OCI-LY3 (cell line): ENCODE measurements around the gene EFCAB8.
A peak's percentile ranks its signal among the peaks of the same experiment; 100 is the strongest.

Source experiments
- H2AFZ ChIP-seq: fragments of 200-600, 300-600 bp; shearing (Covaris generic); 2 replicates; pipeline ENCODE4 v1.6.0; 2014; ENCODE audit warnings: antibody characterized with exemption, low read depth, low read length
- H3K27ac ChIP-seq: fragments of 200-600, 300-600 bp; sonication (generic); 2 replicates; pipeline ENCODE4 v1.5.1; 2014; ENCODE audit warnings: mild to moderate bottlenecking, low read length, moderate library complexity, mixed read lengths
- H3K27me3 ChIP-seq: fragments of 200-600, 300-600 bp; sonication (generic); 2 replicates; pipeline ENCODE4 v1.6.1; 2014; ENCODE audit warnings: low read depth, low read length, mixed read lengths
- H3K36me3 ChIP-seq: fragments of 200-600, 300-600 bp; sonication (generic); replicated peaks from 2 replicates; pipeline ENCODE3; 2014; ENCODE audit warnings: low read depth, low read length, mixed read lengths
- H3K4me1 ChIP-seq: fragments of 300-600, 200-600 bp; sonication (generic); 2 replicates; pipeline ENCODE4 v1.6.1; 2014; ENCODE audit warnings: low read length, mixed read lengths
- H3K4me2 ChIP-seq: fragments of 200-600, 300-600 bp; sonication (generic); 2 replicates; pipeline ENCODE4 v1.6.1; 2014; ENCODE audit warnings: low read length, mixed read lengths
- H3K4me3 ChIP-seq: fragments of 300-600, 200-600 bp; sonication (generic); 2 replicates; pipeline ENCODE4 v1.5.1; 2014; ENCODE audit warnings: antibody characterized with exemption, mild to moderate bottlenecking, low read length, moderate library complexity
- H3K79me2 ChIP-seq: fragments of 300-600, 200-600 bp; shearing (Covaris generic); 2 replicates; pipeline ENCODE4 v1.6.1; 2014; ENCODE audit warnings: mild to moderate bottlenecking, low read length, mixed read lengths
- H3K9ac ChIP-seq: fragments of 300-600, 200-600 bp; shearing (Covaris generic); 2 replicates; pipeline ENCODE4 v1.6.0; 2014; ENCODE audit warnings: mild to moderate bottlenecking, low read length, moderate library complexity
- H3K9me3 ChIP-seq: fragments of 200-600, 300-600 bp; shearing (Covaris generic); 2 replicates; pipeline ENCODE4 v1.6.1; 2014; ENCODE audit warnings: low read length, mixed read lengths; ENCODE audit not compliant: insufficient read depth
- H4K20me1 ChIP-seq: fragments of 200-600, 300-600 bp; sonication (generic); 2 replicates; pipeline ENCODE4 v1.6.1; 2016; ENCODE audit warnings: low read length, mixed read lengths; ENCODE audit not compliant: insufficient read depth
- EZH2phosphoT487 ChIP-seq: fragments of 200-600 bp; shearing (Covaris generic); IDR thresholded peaks from 2 replicates; pipeline ENCODE4 v1.6.1; 2018; ENCODE audit warnings: antibody characterized with exemption, mixed run types, low read depth
- TF ChIP-seq, protein P1 (sequence below): fragments of 200-600, 300-600 bp; sonication (generic); IDR thresholded peaks from 2 replicates; pipeline ENCODE4 v1.5.1; 2014; ENCODE audit warnings: antibody characterized with exemption, low read length, low read depth

EFCAB8 gene

DNA sequence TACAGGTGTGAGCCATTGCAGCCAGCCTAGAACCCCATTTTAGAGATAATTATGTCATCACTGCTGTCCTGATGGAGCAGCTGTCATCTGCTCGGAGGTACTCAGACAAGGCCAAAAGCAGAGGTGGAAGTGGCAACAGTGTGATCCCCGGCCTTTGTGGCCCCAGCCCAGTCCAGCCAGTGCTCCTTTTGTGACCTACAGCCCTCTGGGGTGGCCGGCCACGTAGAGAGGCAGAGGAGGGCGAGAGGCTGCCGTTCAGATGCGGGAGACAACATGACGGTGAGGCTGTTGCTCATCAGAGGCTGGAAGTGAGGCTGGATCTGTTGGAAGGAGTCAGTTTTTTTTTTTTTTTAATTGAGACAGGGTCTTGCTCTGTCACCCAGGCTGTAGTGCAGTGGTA, 32.8 kb downstream of the EFCAB8 start:
- Histone ChIP-seq H3K4me3 (no peak overlapping the region), H3K4me1 (no peaks in the 10 kb centered on the region), H3K9me3 (no peaks in the 10 kb centered on the region), H2AFZ (no peak overlapping the region), H4K20me1 (no peaks in the 10 kb centered on the region), H3K9ac (no peak overlapping the region), H3K27me3 (no peaks in the 10 kb centered on the region), H3K36me3 (no peaks in the 10 kb centered on the region), H3K27ac (no peak overlapping the region), H3K4me2 (no peak overlapping the region), H3K79me2 (no peaks in the 10 kb centered on the region)
- TF ChIP-seq EZH2phosphoT487 = no peak
- TF ChIP-seq, protein P1, sequence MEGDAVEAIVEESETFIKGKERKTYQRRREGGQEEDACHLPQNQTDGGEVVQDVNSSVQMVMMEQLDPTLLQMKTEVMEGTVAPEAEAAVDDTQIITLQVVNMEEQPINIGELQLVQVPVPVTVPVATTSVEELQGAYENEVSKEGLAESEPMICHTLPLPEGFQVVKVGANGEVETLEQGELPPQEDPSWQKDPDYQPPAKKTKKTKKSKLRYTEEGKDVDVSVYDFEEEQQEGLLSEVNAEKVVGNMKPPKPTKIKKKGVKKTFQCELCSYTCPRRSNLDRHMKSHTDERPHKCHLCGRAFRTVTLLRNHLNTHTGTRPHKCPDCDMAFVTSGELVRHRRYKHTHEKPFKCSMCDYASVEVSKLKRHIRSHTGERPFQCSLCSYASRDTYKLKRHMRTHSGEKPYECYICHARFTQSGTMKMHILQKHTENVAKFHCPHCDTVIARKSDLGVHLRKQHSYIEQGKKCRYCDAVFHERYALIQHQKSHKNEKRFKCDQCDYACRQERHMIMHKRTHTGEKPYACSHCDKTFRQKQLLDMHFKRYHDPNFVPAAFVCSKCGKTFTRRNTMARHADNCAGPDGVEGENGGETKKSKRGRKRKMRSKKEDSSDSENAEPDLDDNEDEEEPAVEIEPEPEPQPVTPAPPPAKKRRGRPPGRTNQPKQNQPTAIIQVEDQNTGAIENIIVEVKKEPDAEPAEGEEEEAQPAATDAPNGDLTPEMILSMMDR = no peak

DNA sequence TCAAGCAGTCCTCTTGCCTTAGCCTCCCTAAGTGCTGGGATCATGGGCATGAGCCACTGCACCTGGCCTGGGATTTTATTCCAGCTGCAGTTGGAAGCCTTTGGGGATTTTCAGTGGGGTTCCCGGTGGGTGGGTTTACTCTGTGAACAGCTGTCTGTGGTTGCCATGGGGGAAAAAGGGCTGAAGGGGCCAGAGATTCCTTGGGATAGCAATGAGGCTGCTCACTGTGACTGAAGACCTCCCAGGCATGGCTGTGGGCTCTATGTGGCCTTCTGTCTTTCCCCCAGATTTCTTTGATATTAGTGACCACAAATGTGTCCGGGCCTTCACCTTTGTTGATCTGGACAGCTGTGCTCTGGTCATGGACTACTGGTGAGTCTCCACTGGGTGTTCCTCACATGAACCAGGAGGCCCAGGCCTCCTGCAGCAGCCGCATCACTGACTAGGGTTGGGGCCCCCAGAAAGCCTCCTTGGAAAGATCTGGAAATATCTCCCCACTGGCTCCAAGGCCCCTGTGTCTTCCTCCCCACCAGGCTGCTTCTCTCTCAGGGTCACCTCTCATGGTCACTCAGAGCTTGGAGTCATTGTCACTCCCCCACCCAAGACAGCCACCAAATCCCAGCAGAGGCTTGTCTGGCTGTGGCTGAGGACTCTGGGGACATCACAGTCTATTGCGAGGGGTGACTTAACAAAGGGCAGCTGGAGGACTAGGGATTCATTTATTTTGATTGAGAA, 33.4 kb downstream of the EFCAB8 start:
- TF ChIP-seq EZH2phosphoT487 = no peak
- TF ChIP-seq, protein P1 = no peak
- Histone ChIP-seq H3K79me2 (no peaks in the 10 kb centered on the region), H3K4me1 (no peaks in the 10 kb centered on the region), H3K36me3 (no peaks in the 10 kb centered on the region), H3K4me2 (no peak overlapping the region), H3K27ac (no peak overlapping the region), H3K27me3 (no peaks in the 10 kb centered on the region), H2AFZ (no peak overlapping the region), H3K9me3 (no peaks in the 10 kb centered on the region), H3K4me3 (no peak overlapping the region), H3K9ac (no peak overlapping the region), H4K20me1 (no peaks in the 10 kb centered on the region)

DNA sequence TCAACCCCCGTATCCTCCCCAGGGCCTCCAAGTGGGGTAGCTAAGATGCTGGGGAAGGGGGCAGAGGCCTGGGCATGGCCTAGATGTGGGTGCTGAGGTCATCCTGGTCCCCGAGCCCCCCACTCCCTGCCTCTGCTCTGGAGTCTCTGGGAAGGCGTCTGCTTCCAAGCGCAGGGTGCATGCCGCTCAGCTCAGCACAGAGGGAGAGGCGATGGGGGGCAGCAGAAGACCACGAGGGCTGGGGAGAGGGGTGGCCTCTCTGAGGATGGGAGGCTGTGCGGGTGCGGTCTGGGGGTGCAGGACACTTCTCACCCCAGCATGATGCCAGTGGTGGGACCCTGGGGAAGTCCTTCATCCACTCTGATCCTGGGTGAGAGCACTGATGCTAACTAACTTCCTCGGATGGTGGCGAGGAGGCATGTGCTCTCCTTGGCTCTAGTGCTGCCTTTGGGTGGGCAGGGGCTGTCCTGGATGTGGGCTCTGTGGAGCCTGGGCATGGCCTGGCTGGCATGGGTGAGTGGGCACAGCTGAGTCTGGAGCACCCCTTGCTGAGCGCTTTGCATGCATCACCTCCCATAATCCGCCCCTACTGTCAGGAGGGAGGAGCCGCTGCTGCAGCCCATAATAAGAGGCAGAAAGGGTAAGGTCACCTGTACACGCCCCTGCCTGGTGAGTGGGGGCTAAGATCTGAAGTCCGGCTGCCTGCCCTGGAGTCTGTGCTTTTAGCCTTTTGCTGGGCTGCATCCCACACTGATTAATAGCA, 34.7 kb downstream of the EFCAB8 start:
- Histone ChIP-seq H3K4me1 (no peaks in the 10 kb centered on the region), H3K9me3 (no peaks in the 10 kb centered on the region), H3K36me3 (no peaks in the 10 kb centered on the region), H3K4me2 (no peak overlapping the region), H3K27ac (no peak overlapping the region), H3K9ac (no peak overlapping the region), H3K4me3 (no peak overlapping the region), H2AFZ (no peak overlapping the region), H4K20me1 (no peaks in the 10 kb centered on the region), H3K27me3 (no peaks in the 10 kb centered on the region), H3K79me2 (no peaks in the 10 kb centered on the region)
- TF ChIP-seq EZH2phosphoT487 = no peak
- TF ChIP-seq, protein P1 = no peak

DNA sequence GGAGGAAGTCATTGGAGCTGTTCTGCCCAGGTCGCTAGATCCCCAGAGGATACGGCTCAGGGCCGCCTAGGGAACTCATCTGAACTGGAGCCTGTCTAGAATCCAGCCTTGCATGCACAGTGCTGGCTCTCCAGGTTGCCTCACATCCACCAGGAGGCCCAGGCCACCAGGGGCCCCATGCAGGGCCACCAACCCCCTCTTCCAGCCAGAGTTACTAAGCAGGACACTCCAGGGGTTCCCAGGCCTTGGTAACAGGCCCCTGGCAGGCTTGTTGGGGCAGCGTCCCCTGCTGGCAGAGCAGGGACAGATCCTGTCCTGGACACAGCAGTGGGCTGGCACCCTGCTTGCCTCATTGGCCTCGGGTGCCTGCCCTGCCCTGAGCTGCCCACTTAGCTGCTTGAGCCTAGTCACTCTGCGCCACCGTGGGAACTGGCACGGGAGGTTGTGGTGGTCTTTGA, 35.3 kb downstream of the EFCAB8 start:
- Histone ChIP-seq H3K9ac (no peak overlapping the region), H3K4me2 (no peak overlapping the region), H3K79me2 (no peaks in the 10 kb centered on the region), H3K4me3 (no peak overlapping the region), H4K20me1 (no peaks in the 10 kb centered on the region), H3K27me3 (no peaks in the 10 kb centered on the region), H3K27ac (no peak overlapping the region), H3K9me3 (no peaks in the 10 kb centered on the region), H3K36me3 (no peaks in the 10 kb centered on the region), H2AFZ (no peak overlapping the region), H3K4me1 (no peaks in the 10 kb centered on the region)
- TF ChIP-seq, protein P1 = peak; percentile 53
- TF ChIP-seq EZH2phosphoT487 = no peak
